Measurements from ENCODE around the gene NIPSNAP3A. TPM values are rescaled to one million over a fixed set of nuclear protein-coding genes. Genes with fewer than 3 reads are reported as not detected.

The NIPSNAP3A gene
- polyA plus RNA-seq, 3 donors: 26.9 to 103 (median 97.8) TPM

- Histone ChIP-seq H3K9ac (ENCODE audit: insufficient read depth, low read length, poor library complexity, severe bottlenecking) (peak overlapping the region; percentile 28), H2AFZ (ENCODE audit: insufficient read depth, low read depth, low read length, poor library complexity, severe bottlenecking) (peak overlapping the region; percentile 70), H3K9me3 (replicated peaks in 1 of 2; ENCODE audit: control insufficient read depth in 1 of 2, insufficient read depth in 1 of 2, low read length in 2 of 2) (no peaks in the 10 kb centered on the region), H4K20me1 (ENCODE audit: insufficient read depth, low read length) (no peaks in the 10 kb centered on the region), H3K79me2 (ENCODE audit: insufficient read depth, low read length) (no peaks in the 10 kb centered on the region), H3K27ac (ENCODE audit: low read depth in 1 of 2, low read length in 2 of 2) (peak overlapping the region in 1 of 2 donors; percentile 86), H3K4me1 (ENCODE audit: control insufficient read depth in 1 of 2, insufficient read depth in 2 of 2, low read length in 2 of 2) (peaks cover 44 to 57% of the 10 kb centered on the region in 2 donors), H3K36me3 (replicated peaks in 1 of 2; ENCODE audit: control insufficient read depth in 1 of 2, insufficient read depth in 2 of 2, low read length in 2 of 2) (no peaks in the 10 kb centered on the region), H3K27me3 (ENCODE audit: control insufficient read depth in 2 of 2, insufficient read depth in 2 of 2, low read length in 2 of 2) (no peaks in the 10 kb centered on the region), H3K4me3 (replicated peaks in 1 of 3; ENCODE audit: low read depth in 2 of 3, low read length in 3 of 3) (no peak overlapping the region), H3K4me2 (replicated peaks; ENCODE audit: extremely low read depth, low read length, poor library complexity, severe bottlenecking) (peak overlapping the region; percentile 17)
- DNase-seq: peak in 2 of 3 donors; percentile 24 to 46
- Mint-ChIP-seq H3K4me1 (peaks cover 25% of the 10 kb centered on the region), H3K27me3 (ENCODE audit: low read depth in 3 of 3) (no peaks in the 10 kb centered on the region), H3K36me3 (peaks cover 0 to 3% of the 10 kb centered on the region in 2 donors), H3K27ac (no peak overlapping the region), H3K9me3 (no peaks in the 10 kb centered on the region), H3K4me3 (no peak overlapping the region)
- intact Hi-C loops (cut with micrococcal nuclease): loop anchor here in 1 of 2 donors (5.0 kb wide), 1 partner anchor 87 kb away; no protein-coding TSS in a partner anchor
- TF ChIP-seq CTCF (IDR thresholded peaks at IDR 0.05): no peak
Observed at GRCh38 chr9:104775574-104775936, 28.1 kb downstream of the NIPSNAP3A start.

- 100% methylated on average over 2 of the region's 2 CpGs for WGBS (ENCODE audit: insufficient coverage)
- no peak overlapping the region for H3K4me2 ChIP-seq (replicated peaks; ENCODE audit: extremely low read depth, low read length, poor library complexity, severe bottlenecking)
- Mint-ChIP-seq H3K9me3 (no peaks in the 10 kb centered on the region), H3K27me3 (ENCODE audit: low read depth in 3 of 3) (no peaks in the 10 kb centered on the region), H3K27ac (no peak overlapping the region), H3K4me3 (no peak overlapping the region), H3K36me3 (peaks cover 0 to 3% of the 10 kb centered on the region in 2 donors), H3K4me1 (peaks cover 26% of the 10 kb centered on the region)
- DNase-seq: no peak
- TF ChIP-seq CTCF (IDR thresholded peaks at IDR 0.05): no peak
- peak overlapping the region in 1 of 2 donors; percentile 86 for H3K27ac ChIP-seq (ENCODE audit: low read depth in 1 of 2, low read length in 2 of 2)
- H3K9ac ChIP-seq (ENCODE audit: insufficient read depth, low read length, poor library complexity, severe bottlenecking): no peak overlapping the region
- H3K4me3 ChIP-seq (replicated peaks in 1 of 3; ENCODE audit: low read depth in 2 of 3, low read length in 3 of 3): no peak overlapping the region
- no peaks in the 10 kb centered on the region for H3K27me3 ChIP-seq (ENCODE audit: control insufficient read depth in 2 of 2, insufficient read depth in 2 of 2, low read length in 2 of 2)
- no peaks in the 10 kb centered on the region for H3K79me2 ChIP-seq (ENCODE audit: insufficient read depth, low read length)
- intact Hi-C loops (cut with micrococcal nuclease): loop anchor here in 1 of 2 donors (5.0 kb wide), 1 partner anchor 86 kb away; no protein-coding TSS in a partner anchor
- no peaks in the 10 kb centered on the region for H4K20me1 ChIP-seq (ENCODE audit: insufficient read depth, low read length)
- no peaks in the 10 kb centered on the region for H3K9me3 ChIP-seq (replicated peaks in 1 of 2; ENCODE audit: control insufficient read depth in 1 of 2, insufficient read depth in 1 of 2, low read length in 2 of 2)
- no peaks in the 10 kb centered on the region for H3K36me3 ChIP-seq (replicated peaks in 1 of 2; ENCODE audit: control insufficient read depth in 1 of 2, insufficient read depth in 2 of 2, low read length in 2 of 2)
- H3K4me1 ChIP-seq (ENCODE audit: control insufficient read depth in 1 of 2, insufficient read depth in 2 of 2, low read length in 2 of 2): peaks cover 43 to 58% of the 10 kb centered on the region in 2 donors
- no peak overlapping the region for H2AFZ ChIP-seq (ENCODE audit: insufficient read depth, low read depth, low read length, poor library complexity, severe bottlenecking)
Observed at GRCh38 chr9:104775976-104776375, 28.5 kb downstream of the NIPSNAP3A start.

Data from CD14-positive monocyte (primary cell).